GM18498 (cell line): ENCODE results near the gene SSC5D.
A peak's percentile ranks its signal among the peaks of the same experiment; 100 is the strongest.

ENCODE experiments used
- ATAC-seq: cut with Tn5 transposase; IDR thresholded peaks from one replicate; pipeline ENCODE4 v1.9.1; 2021; ENCODE audit warnings: mild to moderate bottlenecking, moderate library complexity; ENCODE audit not compliant: unreplicated experiment

Gene SSC5D

DNA sequence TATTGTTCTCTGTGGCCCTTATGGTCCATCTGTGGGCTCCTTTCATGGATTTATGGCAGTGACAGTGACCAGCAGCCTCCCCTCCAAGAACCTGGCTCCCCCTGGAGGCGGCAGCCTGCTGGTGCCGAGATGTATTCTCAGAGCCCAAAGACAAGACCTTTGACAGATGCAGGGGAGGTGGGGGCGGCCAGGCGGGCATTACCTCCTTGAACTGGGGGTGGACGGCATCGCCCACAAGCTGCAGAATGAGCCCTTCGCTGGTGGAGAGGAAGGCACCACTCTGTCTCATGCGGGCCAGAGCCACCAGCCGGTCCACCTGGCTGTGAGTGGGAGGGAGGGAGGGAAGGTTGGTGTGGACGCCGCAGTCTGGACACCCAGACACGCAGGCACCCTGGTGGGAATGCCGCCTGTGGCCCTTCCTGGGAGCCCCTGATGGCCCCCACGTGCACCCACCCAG is 33.4 kb upstream of the SSC5D start:
- ATAC-seq = no peak

GRCh38 chr19:55455576-55456235 is 32.5 kb upstream of the SSC5D start:
- no peak for ATAC-seq

GRCh38 chr19:55456347-55456746 is 31.9 kb upstream of the SSC5D start:
- ATAC-seq = no peak

DNA sequence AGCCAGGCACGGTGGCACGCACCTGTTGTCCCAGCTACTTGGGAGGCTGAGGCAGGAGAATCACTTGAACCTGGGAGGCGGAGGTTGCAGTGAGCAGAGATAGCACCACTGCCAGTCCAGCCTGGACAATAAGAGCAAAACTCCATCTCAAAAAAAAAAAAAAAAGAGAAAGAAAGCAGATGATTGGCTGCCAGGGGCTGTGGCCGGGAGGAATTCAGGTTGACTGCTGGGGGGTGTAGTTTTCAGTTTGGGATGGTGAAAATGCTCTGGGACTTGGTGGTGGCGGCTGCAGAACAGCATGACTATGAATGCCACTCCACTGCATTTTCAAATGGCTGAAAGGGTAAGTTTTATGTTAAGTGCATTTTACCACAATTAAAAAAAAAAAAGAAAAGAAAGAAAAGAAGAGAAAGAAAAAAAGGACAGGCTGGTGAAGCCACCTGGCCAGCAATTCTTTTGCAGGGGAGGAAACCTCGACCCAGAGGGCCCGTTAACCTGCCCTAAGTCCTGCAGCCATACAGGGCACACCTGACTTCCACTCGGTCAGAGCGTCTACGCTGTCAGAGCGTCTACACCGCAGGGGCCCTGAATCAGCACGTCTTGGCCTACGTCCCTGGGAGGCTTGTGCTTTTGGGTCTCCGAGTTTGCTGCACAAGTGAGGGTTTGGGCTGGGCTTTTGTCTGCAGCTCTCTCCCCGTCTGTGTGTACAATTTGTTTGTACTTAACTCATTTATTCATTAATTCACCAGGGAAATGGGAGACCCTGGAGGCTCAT is 30.4 kb upstream of the SSC5D start:
- no peak for ATAC-seq

DNA sequence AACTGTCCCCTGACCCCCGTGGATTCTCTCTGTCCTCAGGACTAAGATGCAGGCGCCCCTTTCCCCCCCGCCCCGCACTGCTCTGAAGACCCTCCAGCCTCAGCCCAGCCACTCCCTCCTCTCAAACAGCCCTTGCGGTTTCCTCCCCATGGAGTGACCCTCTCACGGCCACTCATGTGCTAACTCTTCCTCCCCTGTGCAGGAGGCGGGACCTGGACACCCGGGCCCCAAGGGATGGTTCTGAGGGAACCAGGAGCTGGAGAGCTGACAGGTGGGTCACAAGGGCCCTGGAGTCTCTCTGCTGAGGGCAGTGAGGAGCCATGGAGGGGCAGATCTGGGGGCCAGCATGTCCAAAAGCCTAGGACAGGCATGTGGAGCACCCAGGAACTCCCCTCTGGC is 28.7 kb upstream of the SSC5D start:
- ATAC-seq = no peak

DNA sequence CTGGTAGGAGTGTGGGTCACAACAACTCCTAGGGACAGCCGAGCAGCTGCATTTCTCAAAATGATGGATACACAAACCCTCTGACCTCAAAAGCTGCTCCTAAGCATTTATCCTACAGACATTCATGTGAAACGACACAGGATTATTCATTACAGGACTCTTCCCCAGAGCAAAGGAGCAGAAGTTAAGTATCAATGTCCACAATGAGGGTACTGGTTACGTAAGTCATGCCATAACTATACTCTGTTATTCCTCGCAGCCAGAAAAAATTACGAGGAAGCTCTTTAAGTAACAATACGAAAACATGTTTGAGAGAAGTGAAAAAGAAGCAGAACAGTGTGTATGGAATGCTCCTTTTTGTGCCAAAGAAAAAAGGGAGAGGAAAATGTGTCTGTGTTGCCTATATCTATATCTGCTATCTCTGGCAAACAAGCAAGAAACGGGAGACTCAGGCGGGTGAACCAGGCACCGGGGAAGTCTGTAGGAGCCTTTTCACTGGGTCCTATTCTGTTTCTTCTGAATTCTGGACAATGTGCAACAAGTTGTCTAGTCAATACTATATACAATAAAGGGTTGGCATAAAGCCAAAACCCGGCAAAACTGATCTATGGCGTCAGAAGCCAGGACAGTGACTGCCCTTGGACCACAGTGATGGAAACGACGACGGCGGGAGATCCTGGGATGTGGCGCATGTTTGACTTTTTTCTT is 28.1 kb upstream of the SSC5D start:
- no peak for ATAC-seq

GRCh38 chr19:55460670-55461258 is 27.5 kb upstream of the SSC5D start:
- ATAC-seq = no peak

GRCh38 chr19:55461259-55461973 is 26.8 kb upstream of the SSC5D start, which contains the start of gene ISOC2:
ISOC2 (minus strand) TSS chr19:55461642; CDS start chr19:55456486, 5,156 bp downstream.
- ATAC-seq = peak; percentile 91

- ATAC-seq = no peak
Measured at GRCh38 chr19:55461974-55462626, 26.1 kb upstream of the SSC5D start.

DNA sequence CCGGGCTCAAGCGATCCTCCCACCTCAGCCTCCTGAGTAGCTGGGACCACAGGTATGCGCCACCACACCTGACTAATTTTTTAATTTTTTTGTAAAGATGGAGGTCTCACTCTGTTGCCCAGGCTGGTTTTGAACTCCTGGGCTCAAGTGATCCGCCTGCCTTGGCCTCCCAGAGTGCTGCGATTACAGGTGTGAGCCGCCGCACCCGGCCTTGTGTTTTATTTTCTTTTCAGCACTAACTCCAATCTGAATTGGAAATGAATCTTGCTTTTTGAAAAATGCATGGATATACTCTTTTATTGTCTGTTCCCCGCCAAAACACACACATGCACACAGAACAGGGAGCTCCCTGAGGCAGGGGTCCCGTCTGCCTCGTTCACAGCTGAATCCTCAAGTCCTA is 25.5 kb upstream of the SSC5D start:
- no peak for ATAC-seq

GRCh38 chr19:55463583-55464031 is 24.6 kb upstream of the SSC5D start:
- no peak for ATAC-seq

DNA sequence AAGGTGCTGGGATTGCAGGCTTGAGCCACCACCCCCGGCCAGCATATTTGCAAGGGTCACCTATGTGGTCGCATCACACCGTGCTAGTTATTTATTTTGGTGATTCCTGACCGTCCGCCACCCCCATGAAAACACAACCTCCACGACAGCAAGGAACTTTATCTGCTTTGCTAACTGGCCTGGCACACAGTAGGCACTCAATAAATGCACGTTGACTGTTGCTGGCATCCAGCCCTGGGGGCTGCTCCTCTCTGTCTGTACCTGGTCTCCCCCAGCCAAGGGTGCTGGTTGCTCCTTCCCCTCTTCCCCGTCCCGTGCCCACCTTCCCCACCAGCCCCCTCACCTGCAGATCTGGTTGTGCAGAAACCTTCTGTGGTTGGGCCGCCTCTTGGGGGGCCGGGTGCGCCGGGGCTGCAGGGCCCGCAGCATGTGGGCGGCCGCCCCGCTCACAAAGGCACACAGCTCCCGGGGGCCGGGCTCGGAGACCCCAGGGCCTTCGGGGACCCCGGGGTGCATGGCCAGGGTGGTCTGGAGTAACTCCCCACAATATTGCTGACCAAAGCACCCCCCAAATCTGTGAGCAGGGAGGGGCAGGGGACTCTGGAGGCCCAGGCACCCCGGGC is 24.1 kb upstream of the SSC5D start:
- no peak for ATAC-seq

GRCh38 chr19:55464662-55465054 is 23.6 kb upstream of the SSC5D start, which contains the start of gene C19orf85:
C19orf85 (minus strand) TSS chr19:55464751; CDS start chr19:55464554, 197 bp downstream.
- no peak for ATAC-seq

DNA sequence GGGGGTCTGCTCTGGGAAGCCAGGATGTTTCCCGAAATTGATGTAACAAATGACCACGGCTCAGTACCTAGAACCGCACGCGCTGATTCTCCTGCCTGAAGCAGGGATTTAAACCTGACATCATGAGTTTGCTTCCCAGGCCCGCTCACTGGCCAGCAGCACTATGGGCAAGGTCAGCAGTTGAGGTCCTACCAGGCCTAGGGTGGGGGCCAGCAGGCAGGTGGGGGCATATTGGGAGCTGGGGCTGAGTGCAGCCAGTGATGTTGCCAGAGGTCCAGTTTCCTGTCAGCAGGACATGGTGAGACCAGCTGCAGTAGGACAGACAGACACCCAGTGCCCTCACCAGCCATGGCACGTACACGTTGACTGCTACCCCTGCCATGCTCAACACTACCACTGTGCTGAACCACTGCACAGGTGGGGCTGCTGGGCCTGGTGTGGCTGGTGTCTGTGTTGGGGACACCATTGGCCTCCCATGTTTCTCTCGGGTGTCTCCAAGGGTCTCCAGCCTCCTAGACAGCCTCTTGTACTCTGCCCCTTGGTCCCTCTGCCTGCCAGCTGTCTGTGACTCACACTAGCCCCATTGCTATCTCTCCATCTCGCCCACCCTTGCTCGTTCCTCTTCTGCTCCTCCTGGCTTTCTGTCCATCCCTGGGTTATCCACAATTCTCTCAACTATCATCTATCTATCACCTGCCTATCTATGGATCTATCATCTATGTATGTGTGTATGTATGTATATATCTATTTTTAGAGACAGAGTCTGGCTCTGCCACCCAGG is 22.6 kb upstream of the SSC5D start:
- no peak for ATAC-seq

- no peak for ATAC-seq
Measured at GRCh38 chr19:55466241-55466614, 22.0 kb upstream of the SSC5D start.

- peak; percentile 66 for ATAC-seq
Measured at GRCh38 chr19:55467236-55468053, 20.8 kb upstream of the SSC5D start.

DNA sequence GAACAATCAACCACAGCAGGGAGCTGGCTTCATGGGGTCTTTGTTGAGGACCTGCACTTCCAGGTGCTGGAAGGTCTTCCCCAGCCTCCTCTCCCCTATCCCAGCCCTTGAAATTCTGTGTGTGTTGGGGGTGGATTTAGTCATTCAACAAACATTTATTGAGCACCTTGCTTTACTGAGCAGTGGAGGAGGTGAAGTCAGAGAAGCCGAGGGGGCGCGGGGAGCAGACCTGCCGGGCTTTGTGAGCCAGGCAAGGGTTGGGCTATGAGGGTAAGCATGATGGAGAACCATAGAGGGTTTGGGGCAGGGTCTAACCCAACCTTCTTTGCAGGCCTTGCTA is 20.2 kb upstream of the SSC5D start:
- ATAC-seq = no peak

DNA sequence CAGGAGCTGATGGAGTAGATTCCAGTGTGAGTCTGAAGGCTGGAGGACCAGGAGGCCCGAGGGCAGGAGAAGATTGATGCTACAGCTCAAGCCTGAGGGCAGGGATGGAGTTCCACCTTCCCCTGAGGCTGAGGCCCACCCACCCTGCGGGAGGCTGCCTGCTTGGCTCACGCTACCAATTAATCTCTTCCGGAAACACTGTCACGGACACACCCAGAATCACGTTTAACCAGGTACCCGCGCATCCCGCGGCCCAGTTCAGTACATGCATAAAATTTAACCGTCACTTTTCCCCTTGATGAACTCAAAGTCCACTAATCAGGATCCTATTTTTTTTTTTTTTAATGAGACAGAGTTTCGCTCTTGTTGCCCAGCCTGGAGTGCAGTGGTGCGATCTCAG is 17.0 kb upstream of the SSC5D start:
- no peak for ATAC-seq
